Nephron (organoid): ENCODE data around the gene KRT24.

Source experiments
- H3K27ac Mint-ChIP-seq, 3 experiments: 2 replicates each; pipeline ENCODE4 v1.8.0; 2020; ENCODE audit warnings: mixed read lengths in 3 of 3, mild to moderate bottlenecking in 2 of 3, moderate library complexity in 1 of 3
- H3K27me3 Mint-ChIP-seq: 2 replicates; pipeline ENCODE4 v1.8.0; 2021; ENCODE audit warnings: low read depth, mild to moderate bottlenecking, moderate library complexity, mixed read lengths
- H3K36me3 Mint-ChIP-seq: 2 replicates; pipeline ENCODE4 v1.8.0; 2020; ENCODE audit warnings: low read depth, mixed read lengths
- H3K4me1 Mint-ChIP-seq: 2 replicates; pipeline ENCODE4 v1.8.0; 2020; ENCODE audit warnings: mixed read lengths
- H3K4me3 Mint-ChIP-seq, 3 experiments: 2 replicates each; pipeline ENCODE4 v1.8.0; 2020; ENCODE audit warnings: mild to moderate bottlenecking in 3 of 3, mixed read lengths in 3 of 3, moderate library complexity in 2 of 3
- H3K9me3 Mint-ChIP-seq: 2 replicates; pipeline ENCODE4 v1.8.0; 2020; ENCODE audit warnings: mixed read lengths
- CTCF ChIP-seq, 3 experiments: fragments of 200-600 bp; sonication (generic); IDR thresholded peaks; one replicate each; pipeline ENCODE4 v1.5.0; 2021; ENCODE audit warnings: antibody characterized with exemption in 3 of 3; ENCODE audit not compliant: unreplicated experiment in 3 of 3

Gene KRT24

GRCh38 chr17:40659911-40660310 lies 43.6 kb downstream of the KRT24 start:
- no peaks in the 10 kb centered on the region for H3K36me3 Mint-ChIP-seq
- H3K4me3 Mint-ChIP-seq, result no peak overlapping the region
- H3K27ac Mint-ChIP-seq, result no peak overlapping the region
- TF ChIP-seq CTCF (IDR thresholded peaks at IDR 0.05; ENCODE audit: unreplicated experiment in 3 of 3), result no peak
- peaks cover 9% of the 10 kb centered on the region for H3K27me3 Mint-ChIP-seq
- H3K9me3 Mint-ChIP-seq, result no peaks in the 10 kb centered on the region
- peaks cover 3% of the 10 kb centered on the region for H3K4me1 Mint-ChIP-seq

- Mint-ChIP-seq H3K36me3 (no peaks in the 10 kb centered on the region), H3K9me3 (no peaks in the 10 kb centered on the region), H3K27ac (no peak overlapping the region), H3K4me3 (no peak overlapping the region), H3K4me1 (no peaks in the 10 kb centered on the region), H3K27me3 (peaks cover 6% of the 10 kb centered on the region)
- no peak for TF ChIP-seq CTCF (IDR thresholded peaks at IDR 0.05; ENCODE audit: unreplicated experiment in 3 of 3)
Measured at GRCh38 chr17:40658396-40658795, 45.2 kb downstream of the KRT24 start.

GRCh38 chr17:40651939-40652338 lies 51.6 kb downstream of the KRT24 start:
- no peak overlapping the region for H3K4me3 Mint-ChIP-seq
- H3K36me3 Mint-ChIP-seq, result no peaks in the 10 kb centered on the region
- H3K27ac Mint-ChIP-seq, result no peak overlapping the region
- no peak for TF ChIP-seq CTCF (IDR thresholded peaks at IDR 0.05; ENCODE audit: unreplicated experiment in 3 of 3)
- no peaks in the 10 kb centered on the region for H3K27me3 Mint-ChIP-seq
- peaks cover 16% of the 10 kb centered on the region for H3K4me1 Mint-ChIP-seq
- no peaks in the 10 kb centered on the region for H3K9me3 Mint-ChIP-seq

GRCh38 chr17:40648384-40648968 lies 55.1 kb downstream of the KRT24 start:
- no peak for TF ChIP-seq CTCF (IDR thresholded peaks at IDR 0.05; ENCODE audit: unreplicated experiment in 3 of 3)
- H3K9me3 Mint-ChIP-seq, result no peaks in the 10 kb centered on the region
- H3K4me1 Mint-ChIP-seq, result peaks cover 40% of the 10 kb centered on the region
- peak overlapping the region; percentile 100 for H3K27ac Mint-ChIP-seq
- peaks cover 20% of the 10 kb centered on the region for H3K36me3 Mint-ChIP-seq
- no peaks in the 10 kb centered on the region for H3K27me3 Mint-ChIP-seq
- H3K4me3 Mint-ChIP-seq, result peak overlapping the region; percentile 90 to 95 (median 95)
